ENCODE results near the gene VANGL1.

GRCh38 chr1:115678141-115678540, 36.4 kb downstream of the VANGL1 start:
- TF ChIP-seq POLR2A (IDR thresholded peaks at IDR 0.05) (no peak), CTCF (IDR thresholded peaks at IDR 0.05) (no peak)

Data from esophagus squamous epithelium (tissue), 4 donors.